Activated naive CD8-positive, alpha-beta T cell treated with anti-CD3 and anti-CD28 coated beads for 36 hours (primary cell): ENCODE measurements around the gene PTBP1. TPM values are rescaled to one million over a fixed set of nuclear protein-coding genes. Genes with fewer than 3 reads are reported as not detected.

Source experiments
- DNase-seq: peaks from one replicate; pipeline ENCODE4 v3.0.0; 2021
- H3K27ac Mint-ChIP-seq: one replicate; pipeline ENCODE4 v1.8.0; 2022; ENCODE audit warnings: mild to moderate bottlenecking, moderate library complexity, mixed read lengths
- H3K27me3 Mint-ChIP-seq: one replicate; pipeline ENCODE4 v1.8.0; 2022; ENCODE audit warnings: mild to moderate bottlenecking, mixed read lengths
- H3K36me3 Mint-ChIP-seq: one replicate; pipeline ENCODE4 v1.8.0; 2021; ENCODE audit warnings: mild to moderate bottlenecking, mixed read lengths
- H3K4me1 Mint-ChIP-seq: one replicate; pipeline ENCODE4 v1.8.0; 2021; ENCODE audit warnings: mixed read lengths
- H3K4me3 Mint-ChIP-seq: one replicate; pipeline ENCODE4 v1.8.0; 2022; ENCODE audit warnings: mild to moderate bottlenecking, moderate library complexity, mixed read lengths
- H3K9me3 Mint-ChIP-seq: one replicate; pipeline ENCODE4 v1.8.0; 2022; ENCODE audit warnings: mixed read lengths
- total RNA-seq, 2 experiments: library from RNA; stranded (reverse); gene quantifications; one replicate each; pipeline ENCODE4 v1.2.3, GENCODE V29; 2021

Gene PTBP1
- total RNA-seq, 2 experiments from 2014 or later: 799 to 818 TPM

- H3K36me3 Mint-ChIP-seq: no peaks in the 10 kb centered on the region
- DNase-seq: no peak
- H3K4me3 Mint-ChIP-seq: no peak overlapping the region
- no peak overlapping the region for H3K27ac Mint-ChIP-seq
- no peaks in the 10 kb centered on the region for H3K9me3 Mint-ChIP-seq
- peaks cover 21% of the 10 kb centered on the region for H3K27me3 Mint-ChIP-seq
- H3K4me1 Mint-ChIP-seq: peaks cover 7% of the 10 kb centered on the region
Measured at GRCh38 chr19:858284-858683, 61.0 kb downstream of the PTBP1 start.

GRCh38 chr19:858868-859843, 61.9 kb downstream of the PTBP1 start, which contains the start of gene CFD:
TSS of gene CFD (plus strand) at chr19:859664. CDS start at chr19:859690, 26 bp downstream.
- H3K4me3 Mint-ChIP-seq: peak within 1 kb of the TSS; percentile 34

GRCh38 chr19:861141-861755, 64.0 kb downstream of the PTBP1 start:
- DNase-seq: no peak
- Mint-ChIP-seq H3K36me3 (no peaks in the 10 kb centered on the region), H3K9me3 (no peaks in the 10 kb centered on the region), H3K4me1 (peaks cover 10% of the 10 kb centered on the region), H3K27ac (no peak overlapping the region), H3K27me3 (peaks cover 21% of the 10 kb centered on the region), H3K4me3 (no peak overlapping the region)

More at GRCh38 chr19:858868-859843, 61.9 kb downstream of the PTBP1 start, which contains the start of gene CFD:
- Mint-ChIP-seq H3K27me3 (peaks cover 21% of the 10 kb centered on the region), H3K36me3 (no peaks in the 10 kb centered on the region), H3K27ac (no peak within 1 kb of the TSS), H3K4me1 (peaks cover 10% of the 10 kb centered on the region), H3K9me3 (no peaks in the 10 kb centered on the region)
- DNase-seq: no peak

Other genes starting within 250 kb of the PTBP1 start
- 100 to 1,000 TPM; 167 to 168 TPM for gene BSG, start 224.9 kb upstream of the PTBP1 start, total RNA-seq
- under 1 TPM; 0.31 to 0.34 TPM for gene HCN2, start 207.6 kb upstream of the PTBP1 start, total RNA-seq
- gene POLRMT, start 163.9 kb upstream of the PTBP1 start, total RNA-seq: 10 to 100 TPM; 73.3 to 74.6 TPM
- not detected for gene FGF22, start 157.6 kb upstream of the PTBP1 start, total RNA-seq
- 100 to 1,000 TPM; 106 to 108 TPM for gene RNF126, start 134.2 kb upstream of the PTBP1 start, total RNA-seq
- gene FSTL3, start 121.1 kb upstream of the PTBP1 start, total RNA-seq: 1 to 10 TPM; 6.2 to 6.5 TPM
- not detected for gene PRSS57, start 102.0 kb upstream of the PTBP1 start, total RNA-seq
- gene PALM, start 88.5 kb upstream of the PTBP1 start, total RNA-seq: not detected
- gene MISP, start 46.3 kb upstream of the PTBP1 start, total RNA-seq: under 1 TPM in 1 of 2 experiments, not detected in 1; 0.10 TPM
- gene PLPPR3, start 24.5 kb downstream of the PTBP1 start, total RNA-seq: not detected
- not detected for gene AZU1, start 30.4 kb downstream of the PTBP1 start, total RNA-seq
- not detected for gene PRTN3, start 43.5 kb downstream of the PTBP1 start, total RNA-seq
- not detected for gene ELANE, start 54.9 kb downstream of the PTBP1 start, total RNA-seq
- gene CFD, start 62.2 kb downstream of the PTBP1 start, total RNA-seq: 1 to 10 TPM; 1.8 TPM
- 10 to 100 TPM; 39.8 to 40.3 TPM for gene MED16, start 95.7 kb downstream of the PTBP1 start, total RNA-seq
- gene RNU6-9, start 96.0 kb downstream of the PTBP1 start, total RNA-seq: not detected
- 10 to 100 TPM; 50.5 to 51.7 TPM for gene R3HDM4, start 115.8 kb downstream of the PTBP1 start, total RNA-seq
- 10 to 100 TPM; 12.2 to 13.3 TPM for gene KISS1R, start 119.9 kb downstream of the PTBP1 start, total RNA-seq
- 10 to 100 TPM; 10.2 to 11.8 TPM for gene ARID3A, start 128.6 kb downstream of the PTBP1 start, total RNA-seq
- gene WDR18, start 186.9 kb downstream of the PTBP1 start, total RNA-seq: 100 to 1,000 TPM; 126 to 127 TPM
- gene GRIN3B, start 203.0 kb downstream of the PTBP1 start, total RNA-seq: not detected
- gene TMEM259, start 223.7 kb downstream of the PTBP1 start, total RNA-seq: 100 to 1,000 TPM; 136 to 138 TPM
- not detected for gene RNU6-2, start 224.1 kb downstream of the PTBP1 start, total RNA-seq
- 10 to 100 TPM; 76.0 to 80.5 TPM for gene CNN2, start 229.2 kb downstream of the PTBP1 start, total RNA-seq
- 10 to 100 TPM in 1 of 2 experiments, 1 to 10 TPM in 1; 9.8 to 11.2 TPM for gene ABCA7, start 242.7 kb downstream of the PTBP1 start, total RNA-seq